ENCODE measurements around the gene MACROD2. TPM values are rescaled to one million over a fixed set of nuclear protein-coding genes. Genes with fewer than 3 reads are reported as not detected.

Gene MACROD2
- total RNA-seq, 1 experiment from 2014 or later: 3.7 TPM

GRCh38 chr20:14582855-14583254 is 587.5 kb downstream of the MACROD2 start:
- ATAC-seq (no peak), DNase-seq (ENCODE audit: low read depth, low spot score) (no peak)
- intact Hi-C loops (cut with micrococcal nuclease): no loop called here
- Histone ChIP-seq H2AFZ (ENCODE audit: low read depth, low read length, poor library complexity, severe bottlenecking) (no peak overlapping the region), H3K9me2 (ENCODE audit: insufficient read depth) (no peaks in the 10 kb centered on the region), H3K4me1 (ENCODE audit: control insufficient read depth in 1 of 2, insufficient read depth in 2 of 2, low read length in 2 of 2) (peaks cover 0 to 8% of the 10 kb centered on the region in 2 experiments; a peak in 1 of 4 replicates), H3K4me2 (ENCODE audit: low read length) (no peak overlapping the region), H3K36me3 (ENCODE audit: control insufficient read depth in 1 of 2, insufficient read depth in 2 of 2, low read length in 2 of 2) (no peaks in the 10 kb centered on the region), H3K9ac (ENCODE audit: low read length) (no peak overlapping the region), H3K27ac (ENCODE audit: low read depth, low read length) (no peak overlapping the region), H4K20me1 (ENCODE audit: insufficient read depth) (no peaks in the 10 kb centered on the region), H3K79me2 (ENCODE audit: insufficient read depth, low read length) (no peaks in the 10 kb centered on the region), H3K9me3 (ENCODE audit: control insufficient read depth in 1 of 2, insufficient read depth in 1 of 2, low read depth in 1 of 2, low read length in 2 of 2) (no peaks in the 10 kb centered on the region; a peak in 1 of 4 replicates), H3K27me3 (ENCODE audit: insufficient read depth, low read length) (no peaks in the 10 kb centered on the region), H3K4me3 (replicated peaks in 1 of 2; ENCODE audit: low read depth in 1 of 2, low read length in 2 of 2) (no peak overlapping the region)
- BruUV-seq (replicated peaks): no TSS peak
- ChIA-PET POLR2A (no interaction called here), CTCF (no interaction called here), RAD21 (ENCODE audit: low non-redundant PET in 1 of 2, low total read pairs in 2 of 2, uncharacterized antibody in 2 of 2, unreplicated experiment in 2 of 2) (no interaction called here)
- no peak for TF ChIP-seq CTCF (IDR thresholded peaks at IDR 0.05 in 2 of 3, conservative IDR thresholded peaks at IDR 0.05 in 1 of 3; ENCODE audit: borderline replicate concordance in 1 of 3, insufficient read depth in 1 of 3, low read depth in 2 of 3, low read length in 2 of 3)

GRCh38 chr20:14583413-14583812 is 588.1 kb downstream of the MACROD2 start:
- no peak overlapping the region for H3K27ac ChIP-seq (ENCODE audit: low read depth, low read length)
- ChIA-PET POLR2A (no interaction called here), RAD21 (ENCODE audit: low non-redundant PET in 1 of 2, low total read pairs in 2 of 2, uncharacterized antibody in 2 of 2, unreplicated experiment in 2 of 2) (no interaction called here), CTCF (no interaction called here)
- H3K36me3 ChIP-seq (ENCODE audit: control insufficient read depth in 1 of 2, insufficient read depth in 2 of 2, low read length in 2 of 2): no peaks in the 10 kb centered on the region
- no peaks in the 10 kb centered on the region for H4K20me1 ChIP-seq (ENCODE audit: insufficient read depth)
- H3K4me3 ChIP-seq (replicated peaks in 1 of 2; ENCODE audit: low read depth in 1 of 2, low read length in 2 of 2): no peak overlapping the region
- no peaks in the 10 kb centered on the region for H3K9me2 ChIP-seq (ENCODE audit: insufficient read depth)
- no peak overlapping the region for H3K9ac ChIP-seq (ENCODE audit: low read length)
- no peaks in the 10 kb centered on the region for H3K79me2 ChIP-seq (ENCODE audit: insufficient read depth, low read length)
- no peaks in the 10 kb centered on the region; a peak in 1 of 4 replicates for H3K9me3 ChIP-seq (ENCODE audit: control insufficient read depth in 1 of 2, insufficient read depth in 1 of 2, low read depth in 1 of 2, low read length in 2 of 2)
- H2AFZ ChIP-seq (ENCODE audit: low read depth, low read length, poor library complexity, severe bottlenecking): no peak overlapping the region
- H3K4me2 ChIP-seq (ENCODE audit: low read length): no peak overlapping the region
- no peak for ATAC-seq
- H3K27me3 ChIP-seq (ENCODE audit: insufficient read depth, low read length): no peaks in the 10 kb centered on the region
- TF ChIP-seq ZFX (IDR thresholded peaks at IDR 0.05): no peak
- 0 out of 2 replicates have a peak, but pooled peaks have one; percentile 41 for TF ChIP-seq SRF (IDR thresholded peaks at IDR 0.05; ENCODE audit: low read depth)
- peak; percentile 64 for TF ChIP-seq FOSL1 (IDR thresholded peaks at IDR 0.05; ENCODE audit: low read depth)
- no peak for TF ChIP-seq MAX (IDR thresholded peaks at IDR 0.05)
- TF ChIP-seq CEBPB (IDR thresholded peaks at IDR 0.05; ENCODE audit: low read depth): 0 out of 2 replicates have a peak, but pooled peaks have one; percentile 14
- DNase-seq (ENCODE audit: low read depth, low spot score): peak; percentile 15
- H3K4me1 ChIP-seq (ENCODE audit: control insufficient read depth in 1 of 2, insufficient read depth in 2 of 2, low read length in 2 of 2): peaks cover 0 to 8% of the 10 kb centered on the region in 2 experiments; a peak in 1 of 4 replicates
- intact Hi-C loops (cut with micrococcal nuclease): no loop called here
- no TSS peak for BruUV-seq (replicated peaks)

Measured in HCT116 (cell line).